Stimulated activated CD8-positive, alpha-beta memory T cell treated with anti-CD3 and anti-CD28 coated beads, Interleukin-15, amount 100 ng/mL, for 48 hours (primary cell): ENCODE measurements around the gene LRIT1.

Experiments used
- DNase-seq, 2 donors: peaks; one replicate each; pipeline ENCODE4 v3.0.0-alpha.2; 2020; ENCODE audit warnings: low read depth in 2 of 2

The LRIT1 gene

GRCh38 chr10:84193846-84194423 is 47.4 kb downstream of the LRIT1 start:
- no peak for DNase-seq

GRCh38 chr10:84193327-84193726 is 48.0 kb downstream of the LRIT1 start:
- no peak for DNase-seq

GRCh38 chr10:84191106-84191505 is 50.2 kb downstream of the LRIT1 start:
- no peak for DNase-seq

GRCh38 chr10:84190621-84191020 is 50.7 kb downstream of the LRIT1 start:
- no peak for DNase-seq

- DNase-seq, result no peak
Observed at GRCh38 chr10:84188815-84189214, 52.5 kb downstream of the LRIT1 start.

GRCh38 chr10:84185526-84186175 is 55.7 kb downstream of the LRIT1 start:
- DNase-seq, result no peak

GRCh38 chr10:84184517-84184916 is 56.8 kb downstream of the LRIT1 start:
- no peak for DNase-seq

GRCh38 chr10:84181631-84182030 is 59.7 kb downstream of the LRIT1 start:
- no peak for DNase-seq
